GM23248 (cell line): ENCODE results near the gene TROAP. TPM values are rescaled to one million over a fixed set of nuclear protein-coding genes. Genes with fewer than 3 reads are reported as not detected.
"Not testable (repeated sequence)": the region's sequence is repeated elsewhere in the genome, so short reads cannot be mapped to it uniquely, and the experiment has no call there.

Experiments used
- DNase-seq: peaks from one replicate; pipeline ENCODE4 v3.0.0-alpha.2; 2015
- H2AFZ ChIP-seq: fragments of 200-600 bp; sonication (generic); 2 replicates; pipeline ENCODE4 v1.6.1; 2016; ENCODE audit warnings: antibody characterized with exemption
- H3F3A ChIP-seq: fragments of 200-600 bp; sonication (generic); 2 replicates; pipeline ENCODE4 v1.6.1; 2016; ENCODE audit warnings: mild to moderate bottlenecking, antibody characterized with exemption, mixed run types; ENCODE audit not compliant: insufficient read depth
- H3K27ac ChIP-seq: fragments of 200-600 bp; sonication (generic); 2 replicates; pipeline ENCODE4 v1.5.1; 2016; ENCODE audit warnings: mild to moderate bottlenecking
- H3K27me3 ChIP-seq: fragments of 200-600 bp; sonication (generic); replicated peaks from 2 replicates; pipeline ENCODE4 v1.6.1; 2016; ENCODE audit warnings: mild to moderate bottlenecking; ENCODE audit not compliant: insufficient read depth
- H3K36me3 ChIP-seq: fragments of 200-600 bp; sonication (generic); 2 replicates; pipeline ENCODE4 v1.6.1; 2016; ENCODE audit warnings: low read depth, mild to moderate bottlenecking
- H3K4me1 ChIP-seq: fragments of 200-600 bp; sonication (generic); 2 replicates; pipeline ENCODE4 v1.6.1; 2016; ENCODE audit warnings: mild to moderate bottlenecking; ENCODE audit not compliant: insufficient read depth
- H3K4me2 ChIP-seq: fragments of 200-600 bp; sonication (generic); one replicate; pipeline ENCODE4 v1.6.1; 2016; ENCODE audit warnings: mild to moderate bottlenecking; ENCODE audit not compliant: unreplicated experiment
- H3K4me3 ChIP-seq: fragments of 200-600 bp; sonication (generic); 2 replicates; pipeline ENCODE4 v1.5.1; 2016; ENCODE audit warnings: mild to moderate bottlenecking
- H3K79me2 ChIP-seq: fragments of 200-600 bp; sonication (generic); 2 replicates; pipeline ENCODE4 v1.6.1; 2016; ENCODE audit warnings: mild to moderate bottlenecking; ENCODE audit not compliant: insufficient read depth
- H3K9ac ChIP-seq: fragments of 200-600 bp; sonication (generic); 2 replicates; pipeline ENCODE4 v1.6.1; 2016; ENCODE audit warnings: mild to moderate bottlenecking
- H3K9me2 ChIP-seq: fragments of 200-600 bp; sonication (generic); 2 replicates; pipeline ENCODE4 v1.6.1; 2016; ENCODE audit warnings: mixed run types, mild to moderate bottlenecking, moderate library complexity; ENCODE audit not compliant: insufficient read depth
- H3K9me3 ChIP-seq: fragments of 200-600 bp; sonication (generic); one replicate; pipeline ENCODE4 v1.6.1; 2017; ENCODE audit warnings: low read depth
- H4K20me1 ChIP-seq: fragments of 200-600 bp; sonication (generic); 2 replicates; pipeline ENCODE4 v1.6.0; 2016; ENCODE audit not compliant: insufficient read depth
- EZH2 ChIP-seq: fragments of 200-600 bp; sonication (generic); IDR thresholded peaks from 2 replicates; pipeline ENCODE4 v1.6.1; 2018; ENCODE audit warnings: antibody characterized with exemption, mild to moderate bottlenecking; ENCODE audit not compliant: insufficient read depth, poor library complexity, severe bottlenecking
- EZH2phosphoT487 ChIP-seq: fragments of 200-600 bp; sonication (generic); IDR thresholded peaks from 2 replicates; pipeline ENCODE4 v1.6.1; 2018; ENCODE audit warnings: antibody characterized with exemption, moderate library complexity, mild to moderate bottlenecking, low read depth; ENCODE audit not compliant: insufficient read depth
- WGBS, 2 experiments: methylation state at CpG; one replicate each; pipeline ENCODE4 v1.1.6; 2015 to 2017; ENCODE audit warnings: low lambda C conversion rate in 2 of 2, low coverage in 1 of 2; ENCODE audit errors: missing lambda C conversion rate in 2 of 2; 5-methylcytosine and 5-hydroxymethylcytosine counted together
- in situ Hi-C: fragments of 300-500 bp; cut with MboI; formaldehyde crosslinking; loops from 2 replicates; pipeline ENCODE4 v1.15.0; 2020
- polyA plus RNA-seq: library from polyadenylated mRNA; unstranded; fragments of >200 nt; fragmentation: Nextera tagmentation; extraction: Ambion mirVana; gene quantifications from 2 replicates; pipeline ENCODE4 v1.2.1, GENCODE V29; 2016
- total RNA-seq: library from RNA; depleted of rRNA; stranded (reverse); fragments of >200 nt; shearing (Covaris generic); gene quantifications from 2 replicates; pipeline ENCODE4 v1.2.3, GENCODE V29; 2014

Gene TROAP
- total and polyA plus RNA-seq, 2 experiments from 2014 or later = 4.4 to 11.7 TPM

DNA sequence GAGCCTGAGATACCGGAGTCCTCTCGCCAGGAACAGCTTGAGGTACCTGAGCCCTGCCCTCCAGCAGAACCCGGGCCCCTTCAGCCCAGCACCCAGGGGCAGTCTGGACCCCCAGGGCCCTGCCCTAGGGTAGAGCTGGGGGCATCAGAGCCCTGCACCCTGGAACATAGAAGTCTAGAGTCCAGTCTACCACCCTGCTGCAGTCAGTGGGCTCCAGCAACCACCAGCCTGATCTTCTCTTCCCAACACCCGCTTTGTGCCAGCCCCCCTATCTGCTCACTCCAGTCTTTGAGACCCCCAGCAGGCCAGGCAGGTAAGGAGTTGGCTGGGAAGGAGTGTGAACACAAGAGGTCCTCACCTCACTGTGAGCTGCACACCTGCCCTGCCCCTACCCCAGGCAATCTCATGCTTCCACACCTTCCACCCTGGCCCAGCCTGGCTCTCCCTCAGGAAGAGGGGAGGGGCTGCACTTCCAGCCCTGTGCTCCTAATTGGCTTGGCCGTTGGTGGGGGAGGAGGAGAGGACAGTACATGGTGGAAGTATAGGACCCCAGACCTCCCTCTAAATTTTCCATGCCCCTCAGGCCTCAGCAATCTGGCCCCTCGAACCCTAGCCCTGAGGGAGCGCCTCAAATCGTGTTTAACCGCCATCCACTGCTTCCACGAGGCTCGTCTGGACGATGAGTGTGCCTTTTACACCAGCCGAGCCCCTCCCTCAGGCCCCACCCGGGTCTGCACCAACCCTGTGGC lies 7.8 kb downstream of the TROAP start:
- no peak overlapping the region for H3K4me3 ChIP-seq
- no peaks in the 10 kb centered on the region for H3F3A ChIP-seq
- H3K27ac ChIP-seq = no peak overlapping the region
- H3K4me2 ChIP-seq = no peak overlapping the region
- no peaks in the 10 kb centered on the region for H3K36me3 ChIP-seq
- no peaks in the 10 kb centered on the region for H3K9me2 ChIP-seq
- DNase-seq = no peak
- in situ Hi-C loops = no loop called here
- TF ChIP-seq EZH2 (no peak), EZH2phosphoT487 (no peak)
- H3K9me3 ChIP-seq = no peaks in the 10 kb centered on the region
- H3K9ac ChIP-seq = no peak overlapping the region
- H3K27me3 ChIP-seq = peaks cover 21% of the 10 kb centered on the region
- no peaks in the 10 kb centered on the region for H3K79me2 ChIP-seq
- H2AFZ ChIP-seq = no peak overlapping the region
- no peaks in the 10 kb centered on the region for H4K20me1 ChIP-seq
- no peaks in the 10 kb centered on the region for H3K4me1 ChIP-seq
- 59 to 64% methylated on average over 13 to 14 of the region's 14 CpGs for WGBS, 2 experiments

DNA sequence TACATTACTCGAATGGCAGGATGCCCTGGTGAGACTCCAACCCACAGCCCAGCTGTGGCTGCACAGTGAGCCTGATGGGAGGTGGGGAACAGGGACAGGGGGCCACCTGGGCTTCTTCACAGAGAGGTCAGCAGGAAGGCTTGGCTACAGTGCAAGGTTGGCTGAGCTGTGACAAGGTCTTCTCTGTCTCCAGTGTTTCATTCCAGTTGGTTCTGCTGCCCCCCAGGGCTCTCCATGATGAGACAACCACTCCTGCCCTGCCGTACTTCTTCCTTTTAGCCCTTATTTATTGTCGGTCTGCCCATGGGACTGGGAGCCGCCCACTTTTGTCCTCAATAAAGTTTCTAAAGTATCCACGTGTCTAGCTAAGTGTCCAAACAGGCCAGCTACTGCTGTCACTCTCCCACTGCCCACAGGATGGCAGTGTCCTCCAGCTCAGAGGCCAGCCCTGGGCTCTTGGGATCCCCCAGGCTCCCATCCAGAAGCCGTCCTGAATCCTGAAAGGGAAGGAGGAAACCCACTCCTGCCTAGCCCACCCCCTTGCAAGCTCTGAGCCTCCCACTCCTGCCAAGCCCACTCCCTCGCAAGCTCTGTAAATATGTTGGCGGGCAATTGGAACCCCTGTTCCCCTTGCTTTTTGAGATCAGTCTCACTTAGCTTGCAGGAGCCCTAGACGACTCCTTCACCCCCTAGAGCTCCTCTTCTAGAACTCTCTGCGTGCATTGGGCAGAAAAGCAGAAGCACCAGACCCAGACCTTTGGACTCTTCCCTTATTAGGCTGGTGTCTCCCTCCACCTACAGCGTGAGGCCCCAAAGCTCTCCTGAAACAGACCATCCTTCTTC lies 8.5 kb downstream of the TROAP start:
- WGBS, 2 experiments = 59 to 60% methylated on average over 11 of the region's 11 CpGs

DNA sequence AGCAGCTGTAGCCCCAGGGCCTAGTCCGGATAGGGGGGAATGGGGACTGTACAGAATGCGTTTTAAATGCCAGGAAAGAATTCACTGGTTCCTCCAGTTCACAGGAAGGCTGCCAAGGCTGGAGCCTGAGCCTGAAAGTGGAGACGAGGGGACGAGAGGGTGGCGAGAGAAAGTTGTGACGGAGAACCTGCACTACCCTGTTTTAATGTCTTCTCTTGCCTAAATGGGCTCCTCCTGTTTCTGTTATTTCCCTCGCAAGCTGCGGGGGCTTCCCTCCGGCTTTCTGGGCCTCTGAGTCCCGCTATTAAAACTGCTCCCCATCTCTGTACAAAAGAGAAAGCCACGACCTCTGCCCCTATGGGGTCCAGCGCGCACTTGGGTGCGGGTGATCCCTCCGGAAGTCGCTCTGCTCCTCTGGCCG lies 9.4 kb downstream of the TROAP start:
- Histone ChIP-seq H3K27ac (no peak overlapping the region), H3K79me2 (no peaks in the 10 kb centered on the region), H3F3A (no peaks in the 10 kb centered on the region), H3K9ac (no peak overlapping the region), H3K9me3 (no peaks in the 10 kb centered on the region), H4K20me1 (no peaks in the 10 kb centered on the region), H3K36me3 (no peaks in the 10 kb centered on the region), H3K4me2 (no peak overlapping the region), H2AFZ (no peak overlapping the region), H3K27me3 (peaks cover 36% of the 10 kb centered on the region), H3K4me3 (no peak overlapping the region), H3K4me1 (0 out of 2 replicates have a peak, but pooled peaks cover 2% of the 10 kb centered on the region), H3K9me2 (no peaks in the 10 kb centered on the region)
- WGBS, 2 experiments = 87 to 92% methylated on average over 17 of the region's 17 CpGs
- TF ChIP-seq EZH2phosphoT487 (no peak), EZH2 (no peak)
- DNase-seq = no peak
- in situ Hi-C loops = no loop called here

More for the DNA sequence above, 8.5 kb downstream of the TROAP start:
- Histone ChIP-seq H3K9me2 (no peaks in the 10 kb centered on the region), H3K9ac (no peak overlapping the region), H3K27me3 (peaks cover 29% of the 10 kb centered on the region), H3K4me3 (no peak overlapping the region), H3F3A (no peaks in the 10 kb centered on the region), H3K4me2 (no peak overlapping the region), H4K20me1 (no peaks in the 10 kb centered on the region), H2AFZ (no peak overlapping the region), H3K27ac (no peak overlapping the region), H3K79me2 (no peaks in the 10 kb centered on the region), H3K36me3 (no peaks in the 10 kb centered on the region), H3K4me1 (no peaks in the 10 kb centered on the region), H3K9me3 (no peaks in the 10 kb centered on the region)
- in situ Hi-C loops = no loop called here
- no peak for TF ChIP-seq EZH2
- TF ChIP-seq EZH2phosphoT487 = no peak
- peak; percentile 85 for DNase-seq

DNA sequence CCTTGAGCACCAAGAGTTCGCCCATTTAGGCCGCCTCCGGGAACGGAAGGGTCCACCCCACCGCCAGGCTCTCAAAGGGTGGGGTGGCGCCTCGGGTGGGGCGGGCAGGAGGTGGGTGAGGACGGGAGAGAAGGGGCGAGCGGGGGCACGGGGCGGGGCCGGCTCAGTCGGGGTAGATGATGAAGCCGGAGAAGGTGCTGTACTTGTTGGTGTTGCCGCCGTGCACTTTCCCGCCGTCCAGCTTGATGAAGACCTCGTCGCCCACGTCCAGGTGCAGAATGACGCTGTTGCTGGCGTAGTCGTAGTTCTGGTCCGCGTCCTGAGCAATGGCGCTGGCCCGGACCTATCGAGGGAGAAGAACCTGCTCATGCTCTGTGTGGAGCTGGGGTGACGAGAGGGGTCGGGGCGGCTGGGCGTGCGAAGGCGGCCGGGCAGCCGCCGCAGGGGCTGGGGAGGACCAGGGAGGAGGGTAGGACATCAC lies 9.9 kb downstream of the TROAP start:
- no peak overlapping the region for H3K4me3 ChIP-seq
- WGBS, 2 experiments = 47 to 48% methylated on average over 14 to 40 of the region's 40 CpGs

DNA sequence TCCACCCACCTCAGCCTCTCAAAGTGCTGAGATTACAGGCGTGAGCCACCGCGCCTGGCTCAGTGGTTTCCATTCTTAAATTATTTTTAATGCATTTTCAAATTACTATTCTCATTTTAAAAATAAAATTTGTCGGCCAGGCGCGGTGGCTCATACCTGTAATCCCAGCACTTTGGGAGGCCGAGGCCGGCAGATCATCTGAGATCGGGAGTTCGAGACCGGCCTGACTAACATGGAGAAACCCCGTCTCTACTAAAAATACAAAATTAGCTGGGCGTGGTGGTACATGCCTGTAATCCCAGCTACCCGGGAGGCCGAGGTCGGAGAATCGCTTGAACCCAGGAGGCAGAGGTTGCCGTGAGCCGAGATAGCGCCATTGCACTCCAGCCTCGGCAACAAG lies 10.7 kb downstream of the TROAP start:
- H4K20me1 ChIP-seq, H3K4me2 ChIP-seq, H3K9ac ChIP-seq, H3K9me3 ChIP-seq, H3K4me1 ChIP-seq, H3K27ac ChIP-seq, H3K4me3 ChIP-seq, H3K9me2 ChIP-seq, in situ Hi-C loops, DNase-seq, H3F3A ChIP-seq, H2AFZ ChIP-seq, H3K79me2 ChIP-seq, H3K36me3 ChIP-seq: not testable (repeated sequence)
- WGBS, 2 experiments = 61 to 62% methylated on average over 20 to 21 of the region's 21 CpGs
- peaks cover 37% of the 10 kb centered on the region for H3K27me3 ChIP-seq

More for the DNA sequence above, 9.9 kb downstream of the TROAP start:
- no peak for TF ChIP-seq EZH2phosphoT487
- H3K27ac ChIP-seq = no peak overlapping the region
- no peak overlapping the region for H3K9ac ChIP-seq
- H4K20me1 ChIP-seq = no peaks in the 10 kb centered on the region
- in situ Hi-C loops = no loop called here
- no peak for DNase-seq
- 0 out of 2 replicates have a peak, but pooled peaks cover 2% of the 10 kb centered on the region for H3K4me1 ChIP-seq
- H3K36me3 ChIP-seq = no peaks in the 10 kb centered on the region
- H3K9me3 ChIP-seq = no peaks in the 10 kb centered on the region
- H3K79me2 ChIP-seq = no peaks in the 10 kb centered on the region
- H3K27me3 ChIP-seq = peaks cover 37% of the 10 kb centered on the region
- H2AFZ ChIP-seq = no peak overlapping the region
- no peak overlapping the region for H3K4me2 ChIP-seq
- no peaks in the 10 kb centered on the region for H3K9me2 ChIP-seq
- no peaks in the 10 kb centered on the region for H3F3A ChIP-seq
